Keratinocyte (primary cell): ENCODE data around the gene RNF13. TPM values are rescaled to one million over a fixed set of nuclear protein-coding genes. Genes with fewer than 3 reads are reported as not detected.
A peak's percentile ranks its signal among the peaks of the same experiment; 100 is the strongest.

Experiments
- DNase-seq: peaks from one replicate; pipeline ENCODE4 v3.0.0-alpha.2; 2011; ENCODE audit warnings: low read depth, missing footprints, low spot score
- FAIRE-seq: peaks from 2 replicates; lab custom pipeline; 2011; peaks lifted over from hg19 to GRCh38; lab: Jason Lieb, UNC
- H2AFZ ChIP-seq: 2 replicates; pipeline ENCODE4 v1.6.0; 2012; ENCODE audit warnings: low read length, control low read depth, inconsistent platforms; ENCODE audit not compliant: control insufficient read depth
- H3K27ac ChIP-seq: 2 replicates; pipeline ENCODE4 v1.5.1; 2011; ENCODE audit warnings: low read length; ENCODE audit not compliant: control insufficient read depth, insufficient read depth
- H3K27me3 ChIP-seq: 3 replicates; pipeline ENCODE4 v1.6.0; 2011; ENCODE audit warnings: low read length; ENCODE audit not compliant: control insufficient read depth, insufficient read depth; ENCODE audit errors: extremely low read depth
- H3K36me3 ChIP-seq, 2 experiments: 2 replicates in 1 of 2; 3 replicates in 1 of 2; pipeline ENCODE4 v1.5.1; 2011; ENCODE audit warnings: low read length in 2 of 2, mild to moderate bottlenecking in 1 of 2; ENCODE audit not compliant: control insufficient read depth in 2 of 2, insufficient read depth in 2 of 2; ENCODE audit errors: extremely low read depth in 1 of 2
- H3K4me1 ChIP-seq: 3 replicates; pipeline ENCODE4 v1.5.1; 2011; ENCODE audit warnings: low read length; ENCODE audit not compliant: control insufficient read depth, insufficient read depth; ENCODE audit errors: extremely low read depth
- H3K4me2 ChIP-seq: 3 replicates; pipeline ENCODE4 v1.6.0; 2011; ENCODE audit warnings: low read depth, low read length; ENCODE audit not compliant: control insufficient read depth, insufficient read depth; ENCODE audit errors: extremely low read depth
- H3K4me3 ChIP-seq, 3 experiments: fragments of 200-600 bp in 1 of 3; sonication (generic) in 1 of 3; 2 replicates in 2 of 3; 3 replicates in 1 of 3; pipeline ENCODE4 v1.5.1; 2011 to 2016; ENCODE audit warnings: low read length in 3 of 3, mild to moderate bottlenecking in 3 of 3, control low read depth in 2 of 3, inconsistent platforms in 1 of 3, low read depth in 1 of 3, mixed read lengths in 1 of 3, mixed run types in 1 of 3, moderate library complexity in 1 of 3; ENCODE audit not compliant: control insufficient read depth in 2 of 3, insufficient read depth in 2 of 3; ENCODE audit errors: extremely low read depth in 1 of 3
- H3K79me2 ChIP-seq: 2 replicates; pipeline ENCODE4 v1.6.0; 2012; ENCODE audit warnings: low read length; ENCODE audit not compliant: control insufficient read depth, insufficient read depth
- H3K9ac ChIP-seq: 3 replicates; pipeline ENCODE4 v1.6.0; 2011; ENCODE audit warnings: low read length; ENCODE audit not compliant: control insufficient read depth, insufficient read depth; ENCODE audit errors: extremely low read depth
- H3K9me1 ChIP-seq: 3 replicates; pipeline ENCODE4 v1.6.0; 2011; ENCODE audit warnings: low read length; ENCODE audit not compliant: control insufficient read depth, insufficient read depth; ENCODE audit errors: extremely low read depth
- H3K9me3 ChIP-seq: 2 replicates; pipeline ENCODE4 v1.5.1; 2012; ENCODE audit warnings: low read depth, low read length; ENCODE audit not compliant: control insufficient read depth
- H4K20me1 ChIP-seq: 3 replicates; pipeline ENCODE4 v1.6.0; 2011; ENCODE audit warnings: low read length; ENCODE audit not compliant: control insufficient read depth, insufficient read depth; ENCODE audit errors: extremely low read depth
- EZH2 ChIP-seq: IDR thresholded peaks from one replicate; pipeline ENCODE4 v1.6.1; 2012; ENCODE audit warnings: inconsistent platforms, mild to moderate bottlenecking, low read length, moderate library complexity
- dilution Hi-C: fragments of 300-500 bp; cut with MboI; formaldehyde crosslinking; loops from one replicate; pipeline ENCODE4 v1.7.0; 2020; ENCODE audit warnings: low sequenced_read_pairs; ENCODE audit not compliant: extremely low pct_ligation_motif_present
- polyA plus RNA-seq, 5 experiments: library from polyadenylated mRNA; depleted of rRNA in 3 of 5; stranded (reverse) in 3 of 5; stranded (forward) in 1 of 5; unstranded in 1 of 5; fragments of >200 nt; gene quantifications; 1 replicate in 1 of 5; 2 replicates in 3 of 5; 3 replicates in 1 of 5; pipeline versions ENCODE4 v1.2.1 to v1.2.3, GENCODE V29; 2011 to 2012; ENCODE audit warnings: missing spikeins in 2 of 5, low read depth in 1 of 5, low replicate concordance in 1 of 5
- TF ChIP-seq, protein P1 (sequence below), 3 experiments: IDR thresholded peaks in 1 of 3; conservative IDR thresholded peaks in 1 of 3; optimal IDR thresholded peaks in 1 of 3; 2 replicates in 2 of 3; 3 replicates in 1 of 3; pipeline versions ENCODE3 to v1.5.1; 2011; ENCODE audit warnings: low read length in 3 of 3, mild to moderate bottlenecking in 3 of 3, moderate library complexity in 2 of 3, control low read depth in 1 of 3, inconsistent platforms in 1 of 3; ENCODE audit not compliant: insufficient read depth in 2 of 3; ENCODE audit errors: extremely low read depth in 1 of 3

Gene RNF13
- polyA plus RNA-seq, 1 donor (not counting 4 experiments of a cell fraction or from before 2014, with no cell fraction given): 57.4 TPM

GRCh38 chr3:149770246-149770645 is 42.8 kb upstream of the RNF13 start:
- H3K9ac ChIP-seq: no peak overlapping the region
- H3K9me1 ChIP-seq: no peaks in the 10 kb centered on the region
- H3K4me3 ChIP-seq: no peak overlapping the region
- H2AFZ ChIP-seq: no peak overlapping the region
- no peak overlapping the region for H3K4me2 ChIP-seq
- DNase-seq (no peak), FAIRE-seq (no peak)
- TF ChIP-seq, protein P1, sequence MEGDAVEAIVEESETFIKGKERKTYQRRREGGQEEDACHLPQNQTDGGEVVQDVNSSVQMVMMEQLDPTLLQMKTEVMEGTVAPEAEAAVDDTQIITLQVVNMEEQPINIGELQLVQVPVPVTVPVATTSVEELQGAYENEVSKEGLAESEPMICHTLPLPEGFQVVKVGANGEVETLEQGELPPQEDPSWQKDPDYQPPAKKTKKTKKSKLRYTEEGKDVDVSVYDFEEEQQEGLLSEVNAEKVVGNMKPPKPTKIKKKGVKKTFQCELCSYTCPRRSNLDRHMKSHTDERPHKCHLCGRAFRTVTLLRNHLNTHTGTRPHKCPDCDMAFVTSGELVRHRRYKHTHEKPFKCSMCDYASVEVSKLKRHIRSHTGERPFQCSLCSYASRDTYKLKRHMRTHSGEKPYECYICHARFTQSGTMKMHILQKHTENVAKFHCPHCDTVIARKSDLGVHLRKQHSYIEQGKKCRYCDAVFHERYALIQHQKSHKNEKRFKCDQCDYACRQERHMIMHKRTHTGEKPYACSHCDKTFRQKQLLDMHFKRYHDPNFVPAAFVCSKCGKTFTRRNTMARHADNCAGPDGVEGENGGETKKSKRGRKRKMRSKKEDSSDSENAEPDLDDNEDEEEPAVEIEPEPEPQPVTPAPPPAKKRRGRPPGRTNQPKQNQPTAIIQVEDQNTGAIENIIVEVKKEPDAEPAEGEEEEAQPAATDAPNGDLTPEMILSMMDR (optimal IDR thresholded peaks at IDR 0.05 in 1 of 3, IDR thresholded peaks at IDR 0.05 in 1 of 3, conservative IDR thresholded peaks at IDR 0.05 in 1 of 3; ENCODE audit: extremely low read depth in 1 of 3, insufficient read depth in 2 of 3, low read length in 3 of 3): peak in 1 of 3 experiments; percentile 15
- no peak for TF ChIP-seq EZH2
- no peaks in the 10 kb centered on the region for H3K27me3 ChIP-seq
- H3K27ac ChIP-seq: no peak overlapping the region
- H3K36me3 ChIP-seq: no peaks in the 10 kb centered on the region
- H3K79me2 ChIP-seq: no peaks in the 10 kb centered on the region
- H4K20me1 ChIP-seq: no peaks in the 10 kb centered on the region
- no peaks in the 10 kb centered on the region for H3K9me3 ChIP-seq
- no peaks in the 10 kb centered on the region for H3K4me1 ChIP-seq
- dilution Hi-C loops: no loop called here

- Histone ChIP-seq H3K9ac (no peak overlapping the region), H3K36me3 (no peaks in the 10 kb centered on the region), H3K4me1 (no peaks in the 10 kb centered on the region), H3K79me2 (no peaks in the 10 kb centered on the region), H3K9me3 (no peaks in the 10 kb centered on the region), H4K20me1 (no peaks in the 10 kb centered on the region), H3K27me3 (no peaks in the 10 kb centered on the region), H3K27ac (no peak overlapping the region), H3K4me3 (no peak overlapping the region), H3K9me1 (no peaks in the 10 kb centered on the region), H2AFZ (no peak overlapping the region), H3K4me2 (no peak overlapping the region)
- dilution Hi-C loops: no loop called here
- DNase-seq (no peak), FAIRE-seq (no peak)
- TF ChIP-seq, protein P1 (optimal IDR thresholded peaks at IDR 0.05 in 1 of 3, IDR thresholded peaks at IDR 0.05 in 1 of 3, conservative IDR thresholded peaks at IDR 0.05 in 1 of 3; ENCODE audit: extremely low read depth in 1 of 3, insufficient read depth in 2 of 3, low read length in 3 of 3): peak; percentile 74 to 78 (median 76)
- TF ChIP-seq EZH2: no peak
Measured at GRCh38 chr3:149771652-149772271, 41.3 kb upstream of the RNF13 start.
